Measurements from ENCODE around the gene ICAM2.

GRCh38 chr17:63993368-63993985 is 27.0 kb downstream of the ICAM2 start:
- no peak for TF ChIP-seq CTCF (IDR thresholded peaks at IDR 0.05; ENCODE audit: extremely low read depth in 1 of 2, insufficient read depth in 1 of 2, low read depth in 1 of 2, low read length in 2 of 2)
- no peak for TF ChIP-seq EZH2 (IDR thresholded peaks at IDR 0.05; ENCODE audit: borderline replicate concordance, low read depth, low read length, severe bottlenecking)
- no peak for TF ChIP-seq MYC (IDR thresholded peaks at IDR 0.05; ENCODE audit: low read depth, low read length)
